GM21576 (cell line): ENCODE measurements around the gene GATAD1.
"Not testable (repeated sequence)": the region's sequence is repeated elsewhere in the genome, so short reads cannot be mapped to it uniquely, and the experiment has no call there.

Source experiments
- ATAC-seq: cut with Tn5 transposase; IDR thresholded peaks from one replicate; pipeline ENCODE4 v1.9.1; 2021; ENCODE audit warnings: mild to moderate bottlenecking, moderate library complexity; ENCODE audit not compliant: unreplicated experiment

Gene GATAD1

DNA sequence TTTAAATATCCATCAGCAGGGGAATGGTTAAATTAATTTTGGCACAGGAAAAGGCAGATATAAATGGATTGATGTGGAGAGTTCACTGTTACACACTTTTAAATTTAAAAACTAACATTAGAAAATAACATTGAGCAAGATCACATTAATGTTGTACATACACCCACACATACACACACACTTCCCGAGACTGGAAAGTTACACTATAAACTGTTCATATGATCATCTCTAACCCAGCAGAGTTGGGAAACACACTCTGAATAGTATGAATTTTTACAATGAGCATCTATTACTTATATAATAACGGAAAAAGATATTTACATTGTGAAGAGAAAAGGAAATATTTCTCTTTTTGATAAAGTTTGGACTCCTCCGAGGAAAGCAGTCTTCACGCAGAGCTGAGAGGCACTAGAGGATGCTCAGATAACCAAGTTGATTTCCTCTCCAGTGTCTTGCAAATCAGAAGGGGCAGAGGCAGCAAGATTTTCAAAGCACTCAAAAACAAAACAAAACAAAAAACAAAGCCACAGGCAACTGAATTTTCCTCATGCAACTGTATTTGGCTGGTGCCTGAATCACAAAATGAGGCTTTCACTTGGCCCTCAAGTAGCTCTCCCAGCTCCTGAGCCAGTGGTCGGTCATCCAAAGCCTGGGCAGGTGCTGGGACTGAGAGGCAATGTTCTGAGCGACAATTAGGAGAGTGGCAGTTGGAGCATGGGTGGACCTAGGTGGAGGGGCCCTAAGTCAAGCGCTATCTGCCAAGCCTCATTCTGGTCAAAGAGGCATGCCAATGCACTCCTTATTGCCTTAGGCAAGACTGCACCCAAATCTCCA is 10.5 kb upstream of the GATAD1 start:
- no peak for ATAC-seq

DNA sequence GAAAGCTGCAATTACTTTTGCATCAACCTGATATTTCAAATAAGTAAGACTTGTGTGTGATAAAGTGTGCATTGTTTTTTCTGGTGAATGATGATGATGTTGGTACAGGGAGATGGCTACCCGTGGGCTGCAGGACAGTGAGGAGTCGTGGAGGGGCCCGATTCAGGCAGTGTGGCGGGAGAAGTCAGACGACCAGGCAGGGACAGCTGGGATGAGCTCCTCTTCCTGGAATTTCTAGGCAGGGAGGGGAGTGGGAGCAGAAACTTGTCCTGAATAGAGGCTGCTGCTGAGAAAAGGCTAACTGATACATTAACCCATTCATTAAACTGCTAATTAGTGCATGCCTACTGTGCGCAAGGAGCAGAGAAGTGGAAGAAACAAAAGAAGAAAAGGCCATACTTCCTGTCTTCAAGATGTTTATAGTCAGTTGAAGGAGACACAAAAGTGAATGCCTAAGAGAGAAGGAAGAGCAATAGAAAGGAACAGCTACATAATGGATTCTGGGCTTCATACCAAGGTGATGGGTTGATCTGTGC is 9.3 kb upstream of the GATAD1 start:
- ATAC-seq, result no peak

DNA sequence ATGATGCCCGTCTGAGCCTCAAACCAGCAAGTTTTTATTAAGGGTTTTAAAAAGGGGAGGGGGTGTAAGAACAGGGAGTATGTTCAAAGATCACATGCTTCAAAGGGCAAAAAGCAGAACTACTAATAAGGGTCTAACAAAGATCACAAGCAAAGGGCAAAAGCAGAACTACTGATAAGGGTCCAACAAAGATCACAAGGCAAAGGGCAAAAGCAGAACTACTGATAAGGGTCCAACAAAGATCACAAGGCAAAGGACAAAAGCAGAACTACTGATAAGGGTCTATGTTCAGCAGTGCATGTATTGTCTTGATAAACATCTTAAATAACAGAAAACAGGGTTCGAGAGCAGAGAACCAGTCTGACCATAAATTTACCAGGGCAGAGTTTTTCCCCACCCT is 4.6 kb upstream of the GATAD1 start:
- not testable (repeated sequence) for ATAC-seq

DNA sequence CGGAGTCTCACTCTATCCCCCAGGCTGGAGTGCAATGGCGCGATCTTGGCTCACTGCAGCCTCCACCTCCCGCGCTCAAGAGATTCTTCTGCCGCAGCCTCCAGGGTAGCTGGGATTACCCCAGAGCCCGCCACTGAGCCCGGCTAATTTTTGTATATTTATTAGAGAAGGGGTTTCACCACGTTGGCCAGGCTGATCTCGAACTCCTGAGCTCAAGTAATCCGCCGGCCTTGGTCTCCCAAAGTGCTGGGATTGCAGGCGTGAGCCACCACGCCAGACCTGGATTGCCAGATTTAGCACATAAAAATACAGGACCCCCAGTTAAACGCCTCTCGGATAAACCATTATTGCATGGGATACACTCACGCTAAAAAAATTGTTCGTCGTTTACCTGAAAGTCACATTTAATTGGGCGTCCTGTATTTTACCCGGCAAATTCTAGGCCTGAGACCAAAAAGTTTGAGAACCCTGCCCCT is 375 bp upstream of the GATAD1 start:
- ATAC-seq, result no peak

DNA sequence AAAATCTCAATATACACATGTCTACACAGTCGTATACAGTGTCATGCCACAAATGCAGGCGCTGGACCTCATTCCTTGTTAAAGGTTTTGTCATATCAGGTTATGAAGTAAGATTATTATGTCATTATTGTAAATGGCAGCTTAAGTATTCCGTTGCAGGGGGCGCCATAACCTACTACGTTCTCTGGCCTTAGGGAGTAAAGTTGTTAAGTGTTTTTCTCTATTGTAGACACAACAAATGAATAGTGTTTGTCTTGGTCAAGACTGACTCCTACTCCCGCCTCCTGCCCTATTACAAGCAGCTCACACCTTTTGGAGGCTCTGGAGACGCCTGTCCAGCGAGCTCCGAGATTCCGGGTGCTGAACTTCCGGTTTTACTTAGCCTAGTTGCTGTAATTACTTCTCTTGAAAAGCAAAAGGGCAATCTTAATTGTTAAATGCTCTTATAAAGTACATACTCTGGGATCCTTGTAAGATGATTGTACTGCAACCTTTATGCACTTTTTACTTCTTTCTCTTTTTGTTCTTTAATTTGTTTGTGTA is 994 bp downstream of the GATAD1 start:
- peak; percentile 37 for ATAC-seq

DNA sequence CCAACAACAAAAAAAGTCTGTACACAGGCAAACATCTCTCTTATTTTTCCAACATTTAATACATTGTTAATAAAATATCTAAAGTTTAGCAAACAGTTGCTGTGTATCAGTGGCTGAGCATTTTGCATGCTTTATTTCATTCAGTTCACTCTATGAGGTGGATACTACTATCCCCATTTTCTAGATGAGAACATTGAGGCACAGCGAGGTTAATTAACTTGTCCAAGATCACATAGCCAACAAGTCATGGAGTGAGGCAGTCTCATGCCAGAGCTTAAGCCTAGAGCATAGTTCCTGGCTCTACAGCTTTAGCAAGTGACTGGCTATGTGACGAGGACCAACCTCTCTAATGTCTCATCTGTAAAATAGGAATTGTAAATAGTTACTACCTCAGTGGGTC is 4.4 kb downstream of the GATAD1 start:
- ATAC-seq, result no peak

DNA sequence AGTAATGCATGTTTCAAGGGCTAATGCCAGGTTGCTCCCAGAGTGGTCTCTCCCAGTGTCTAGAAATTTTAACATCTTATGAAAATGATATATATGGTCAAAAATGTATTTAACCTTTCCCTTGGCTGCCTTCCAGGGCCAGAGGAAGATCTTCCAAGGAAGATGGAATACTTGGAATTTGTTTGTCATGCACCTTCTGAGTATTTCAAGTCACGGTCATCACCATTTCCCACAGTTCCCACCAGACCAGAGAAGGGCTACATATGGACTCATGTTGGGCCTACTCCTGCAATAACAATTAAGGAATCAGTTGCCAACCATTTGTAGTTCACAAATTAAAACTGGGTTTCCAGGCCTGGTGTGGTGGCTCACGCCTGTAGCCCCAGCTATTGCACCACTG is 9.0 kb downstream of the GATAD1 start:
- ATAC-seq, result no peak

DNA sequence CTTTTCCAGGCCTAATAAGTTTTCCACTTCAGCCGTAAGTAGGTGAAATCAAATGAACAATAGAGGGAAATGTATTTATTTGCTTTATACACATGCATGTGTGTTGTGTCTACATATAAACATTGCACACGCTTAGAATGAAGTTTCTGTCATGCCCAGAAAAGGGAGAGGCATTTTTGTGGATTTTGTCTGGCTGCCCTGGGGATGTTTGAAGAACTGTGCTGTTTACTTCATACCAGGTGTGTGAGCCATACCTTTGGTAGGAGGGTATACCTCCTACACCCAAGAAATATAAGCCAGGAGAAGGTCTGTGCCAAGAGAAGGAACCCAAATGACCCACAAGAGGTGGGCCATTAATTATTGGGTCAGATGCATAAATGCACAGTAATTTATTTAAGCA is 12.8 kb downstream of the GATAD1 start:
- ATAC-seq, result no peak

DNA sequence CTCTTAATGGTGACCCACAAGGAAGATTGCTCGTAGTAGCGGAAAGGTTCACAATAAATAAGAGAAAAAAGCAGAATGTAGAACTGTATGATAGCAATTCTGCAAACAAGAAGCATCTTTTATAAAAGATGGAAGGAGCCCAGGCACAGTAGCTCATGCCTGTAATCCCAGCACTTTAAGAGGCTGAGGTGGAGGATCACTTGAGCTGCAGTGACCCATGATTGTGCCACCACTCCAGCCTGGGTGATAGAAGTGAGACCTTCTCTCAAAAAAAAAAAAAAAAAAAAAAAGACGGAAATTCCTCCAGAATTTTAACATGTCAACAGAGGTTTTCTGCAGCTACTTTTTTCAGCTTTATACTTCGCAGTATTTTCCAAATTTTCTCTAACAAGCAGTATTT is 13.2 kb downstream of the GATAD1 start:
- ATAC-seq, result no peak

DNA sequence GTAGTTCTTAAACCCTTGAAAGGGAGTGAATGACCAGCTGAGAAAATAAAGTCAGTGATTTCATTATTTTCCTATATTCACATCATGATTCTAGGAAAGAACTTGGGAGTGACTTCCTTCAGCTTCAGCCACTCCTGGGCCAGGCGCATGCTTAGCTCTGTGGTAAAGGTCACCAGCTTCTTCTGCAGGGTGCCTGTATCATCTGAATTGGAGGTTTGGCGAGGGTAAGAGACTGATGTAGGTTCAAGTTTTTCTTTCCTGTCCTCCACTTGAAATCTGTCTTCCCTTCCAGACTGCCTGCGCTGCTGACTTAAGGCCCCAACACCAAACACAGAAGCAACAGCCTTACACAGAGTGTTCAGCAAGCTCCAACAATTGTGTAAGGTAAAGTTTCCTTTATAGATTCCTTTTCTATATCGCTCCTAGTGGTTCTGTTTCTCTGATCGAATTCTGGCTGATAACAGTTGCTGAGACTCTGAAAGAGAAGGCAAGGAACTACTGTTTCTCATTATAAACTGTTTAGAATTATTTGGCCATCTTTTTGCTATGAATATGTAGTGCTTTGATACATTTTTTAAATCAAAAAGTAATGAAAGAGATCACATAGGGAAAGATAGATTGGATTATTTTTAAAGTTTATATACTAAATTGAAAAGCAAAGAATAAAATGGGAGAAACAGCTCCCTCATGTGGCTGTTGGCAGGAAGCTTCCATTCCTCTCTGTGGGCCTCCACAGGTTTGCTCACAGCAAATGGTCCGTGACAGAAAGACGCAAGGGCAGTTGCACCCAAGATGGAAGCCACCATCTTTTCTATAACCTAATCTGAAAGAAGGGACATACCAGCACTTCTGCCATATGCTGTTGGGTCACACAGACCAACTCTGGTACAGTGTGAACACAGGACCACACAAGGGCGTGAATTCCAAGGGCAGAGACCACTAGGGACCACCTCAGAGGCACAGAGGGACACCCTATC is 14.0 kb downstream of the GATAD1 start:
- peak; percentile 64 for ATAC-seq

DNA sequence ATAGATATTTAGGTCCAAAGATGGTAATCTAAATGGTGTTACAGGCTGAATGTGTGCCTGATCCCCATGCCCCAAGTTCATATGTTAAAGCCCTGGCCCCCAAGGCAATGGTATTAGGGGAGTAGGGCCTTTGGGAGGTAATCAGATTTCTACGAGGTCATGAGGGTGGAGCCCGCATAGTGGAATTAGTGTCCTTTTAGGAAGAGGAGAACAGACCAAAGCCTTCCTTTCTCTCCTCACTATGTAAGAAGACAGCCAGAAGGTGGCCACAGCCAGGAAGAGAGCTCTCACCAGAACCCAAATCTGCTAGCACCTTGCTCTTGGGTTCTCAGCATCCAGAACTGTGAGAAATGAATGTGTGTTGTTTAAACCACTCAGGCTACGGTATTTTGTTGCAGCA is 15.3 kb downstream of the GATAD1 start:
- ATAC-seq, result no peak

DNA sequence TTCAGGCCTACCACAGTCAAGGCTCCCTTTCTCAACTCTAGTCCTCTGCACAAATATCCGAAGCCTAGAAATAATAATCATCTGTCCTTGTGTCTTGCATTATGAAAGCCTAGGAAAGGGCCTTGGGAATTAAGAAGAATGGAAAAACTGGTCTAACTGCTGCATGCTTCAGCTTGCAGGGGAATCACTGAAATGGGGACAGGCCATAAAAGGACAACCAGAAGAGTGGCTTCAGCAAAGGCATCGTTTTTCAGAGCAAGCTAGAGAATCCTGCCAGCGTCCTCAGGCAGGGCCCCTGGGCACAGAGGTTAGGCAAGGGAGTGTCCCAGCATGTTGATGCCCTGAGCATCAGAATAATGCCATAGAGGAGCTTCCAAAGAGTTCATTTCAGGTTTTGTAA is 17.2 kb downstream of the GATAD1 start:
- ATAC-seq, result no peak

DNA sequence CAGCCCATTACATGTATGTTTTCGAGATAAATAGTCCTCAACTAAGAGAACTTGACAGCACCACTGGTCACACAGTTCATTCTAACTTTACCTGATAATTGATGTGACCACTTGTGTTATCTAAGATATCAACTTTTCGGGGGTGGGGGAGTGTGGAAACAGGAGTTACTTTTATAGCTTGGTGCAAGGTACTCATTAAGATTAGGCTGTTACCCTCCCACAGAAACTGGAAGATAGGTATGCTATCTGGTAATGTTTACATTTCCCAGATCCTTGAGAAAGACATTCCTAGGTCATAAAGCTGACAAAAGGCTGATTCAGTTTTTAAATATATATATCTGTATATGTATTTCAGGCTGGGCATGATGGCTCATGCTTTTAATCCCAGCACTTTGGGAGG is 19.4 kb downstream of the GATAD1 start:
- no peak for ATAC-seq

DNA sequence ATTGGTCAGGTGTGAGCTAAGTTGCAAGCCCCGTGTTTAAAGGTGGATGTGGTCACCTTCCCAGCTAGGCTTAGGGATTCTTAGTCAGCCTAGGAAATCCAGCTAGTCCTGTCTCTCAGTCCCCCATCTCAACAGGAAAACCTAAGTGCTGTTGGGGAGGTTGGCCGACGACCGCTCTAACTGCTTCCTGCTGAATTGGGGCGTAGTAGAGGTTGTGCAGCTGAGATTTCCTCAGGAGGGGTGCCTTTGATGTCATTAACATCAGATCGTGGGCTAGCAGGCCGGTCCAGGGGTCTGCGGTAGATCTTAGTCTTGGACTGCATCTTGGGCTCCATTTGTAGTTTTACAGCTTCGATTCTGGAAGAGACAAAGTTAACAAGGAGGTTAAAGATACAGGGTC is 21.3 kb downstream of the GATAD1 start:
- not testable (repeated sequence) for ATAC-seq

DNA sequence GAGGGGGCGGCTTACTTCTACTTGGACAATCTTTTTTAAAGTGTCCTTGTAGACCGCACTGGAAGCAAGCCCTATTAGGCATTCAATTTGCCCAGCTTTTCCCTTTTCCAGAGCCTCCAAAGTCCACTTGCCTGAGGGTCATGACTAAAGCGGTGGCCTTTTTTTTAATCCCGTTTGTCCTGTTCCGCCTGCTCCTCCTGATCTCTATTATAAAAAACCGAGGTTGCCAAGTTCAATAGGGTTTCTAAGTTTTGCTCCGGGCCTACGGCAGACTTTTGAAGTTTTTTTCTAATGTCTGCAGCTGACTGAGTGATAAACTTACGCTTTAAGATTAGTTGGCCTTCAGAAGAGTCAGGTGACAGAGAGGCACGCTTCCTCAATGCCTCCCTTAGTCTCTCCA is 26.7 kb downstream of the GATAD1 start:
- not testable (repeated sequence) for ATAC-seq

DNA sequence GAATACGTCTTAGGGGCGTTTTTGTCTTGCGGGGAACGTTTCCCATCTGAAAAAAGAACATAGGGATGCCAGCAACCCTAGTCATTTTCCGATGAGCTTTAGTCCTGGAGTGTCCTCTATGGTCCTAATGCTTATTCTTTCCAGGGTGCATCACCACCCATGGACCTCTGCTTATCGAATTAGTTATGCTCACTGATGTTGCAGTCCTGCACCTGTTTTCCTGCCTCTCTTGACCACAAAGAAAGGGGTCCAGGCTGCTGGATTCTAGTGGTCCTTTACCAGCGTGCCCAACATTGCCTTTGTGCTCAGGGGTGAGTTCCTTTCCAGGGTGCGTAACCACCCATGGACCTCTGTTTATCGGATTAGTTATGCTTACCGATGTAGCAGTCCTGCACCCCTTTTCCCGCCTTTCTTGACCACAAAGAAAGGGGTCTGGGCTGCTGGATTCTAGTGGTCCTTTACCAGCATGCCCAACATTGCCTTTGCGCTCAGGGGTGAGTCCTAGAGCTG is 28.0 kb downstream of the GATAD1 start:
- ATAC-seq, result not testable (repeated sequence)

DNA sequence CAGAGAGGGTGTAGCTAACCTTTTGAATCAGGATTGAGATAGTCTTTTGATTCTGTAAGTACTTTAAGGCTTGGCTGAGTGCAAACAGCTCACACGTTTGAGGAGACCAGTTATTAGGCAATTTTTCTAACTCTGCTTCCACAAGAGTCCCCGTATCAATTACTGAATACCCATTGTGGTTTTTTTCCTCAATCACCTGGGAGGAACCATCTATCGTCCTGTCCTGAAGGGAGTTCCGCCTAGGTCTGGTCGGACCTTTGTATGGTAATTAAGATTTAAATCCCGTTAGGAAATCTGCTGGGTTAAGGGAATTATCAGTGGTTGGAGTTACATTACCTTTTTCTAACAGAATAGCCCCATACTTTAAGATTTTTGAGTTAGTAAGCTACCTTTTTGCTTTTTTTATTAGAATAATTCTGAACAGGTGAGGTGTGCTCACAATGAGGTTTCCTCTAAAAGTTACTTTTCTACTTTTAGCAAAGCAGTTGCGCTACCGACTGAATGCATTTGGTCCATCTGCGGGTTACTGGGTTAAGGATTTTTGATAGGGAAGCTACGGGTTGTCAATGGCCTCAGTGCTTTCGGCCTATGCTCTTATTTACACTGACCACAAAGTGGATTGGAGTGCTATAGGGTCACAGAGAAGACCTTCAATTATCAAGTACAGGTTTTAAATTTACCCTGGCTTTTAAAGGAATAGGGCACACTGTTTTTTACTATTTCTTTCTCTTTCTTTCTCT is 28.7 kb downstream of the GATAD1 start:
- ATAC-seq, result not testable (repeated sequence)

DNA sequence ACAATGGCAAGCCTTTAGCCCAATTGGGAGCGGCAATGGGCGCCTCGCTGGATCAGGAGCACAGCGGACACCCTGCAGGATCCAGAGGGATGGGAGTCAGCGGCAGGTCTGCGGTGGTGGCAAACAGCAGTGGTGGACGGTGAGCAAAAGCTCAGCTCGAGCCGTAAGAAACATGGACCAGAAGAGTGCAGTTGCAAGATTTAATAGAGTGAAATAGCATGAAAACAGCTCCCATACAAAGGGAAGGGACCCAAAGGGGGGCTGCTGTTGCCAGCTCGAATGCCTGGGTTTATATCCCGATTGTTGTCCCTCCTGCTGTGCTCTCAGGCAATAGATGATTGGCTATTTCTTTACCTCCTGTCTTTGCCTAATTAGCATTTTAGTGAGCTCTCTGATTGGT is 30.4 kb downstream of the GATAD1 start, which contains the start of gene ERVW-1:
Gene ERVW-1 (minus strand): TSS at position 266 of the 400 bp plus-strand sequence. CDS start 7,565 bp downstream, outside the sequence.
- not testable (repeated sequence) for ATAC-seq

DNA sequence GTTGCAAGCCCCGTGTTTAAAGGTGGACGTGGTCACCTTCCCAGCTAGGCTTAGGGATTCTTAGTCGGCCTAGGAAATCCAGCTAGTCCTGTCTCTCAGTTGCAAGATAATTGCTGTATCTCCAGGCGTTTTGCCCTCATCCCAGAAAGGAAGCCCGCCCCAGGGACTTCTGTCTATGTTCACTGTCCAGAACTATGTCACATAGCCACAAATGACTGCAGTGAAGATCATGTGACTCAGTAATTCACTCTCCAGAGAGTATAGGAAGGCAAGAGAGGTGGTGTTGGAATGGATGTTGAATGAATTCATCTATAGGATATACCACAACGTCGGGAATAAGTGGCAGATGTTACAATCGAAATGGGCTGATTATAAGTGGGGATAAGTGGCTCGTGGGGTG is 30.8 kb downstream of the GATAD1 start:
- no peak for ATAC-seq

DNA sequence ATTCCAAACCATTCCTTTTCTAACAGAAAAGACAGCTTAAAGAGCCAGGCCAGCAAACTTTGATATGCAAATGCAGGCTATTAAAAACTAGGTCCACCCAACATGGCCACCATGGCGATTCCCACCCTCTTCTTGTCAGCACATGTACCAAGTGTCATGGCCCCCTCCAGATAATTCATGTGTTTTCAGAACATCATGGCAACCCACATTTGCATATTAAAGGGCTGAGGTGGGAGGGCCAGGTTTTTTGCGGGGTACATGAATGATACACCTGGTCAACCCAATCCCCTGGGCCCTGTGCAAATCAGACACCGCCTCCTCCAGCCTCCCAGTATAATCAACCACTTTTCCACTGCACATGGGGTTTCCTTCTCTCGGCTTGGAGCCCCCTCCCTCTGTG is 31.4 kb downstream of the GATAD1 start:
- ATAC-seq, result no peak
